AG09309 (cell line): ENCODE results near the gene ARMCX6.

ENCODE experiments used
- DNase-seq: peaks from one replicate; pipeline ENCODE4 v3.0.0-alpha.2; 2010; ENCODE audit warnings: low read depth
- H3K4me3 ChIP-seq: 2 replicates; pipeline ENCODE4 v1.5.1; 2011; ENCODE audit warnings: mild to moderate bottlenecking, low read depth, low read length, moderate library complexity; ENCODE audit not compliant: control insufficient read depth
- CTCF ChIP-seq: IDR thresholded peaks from 2 replicates; pipeline ENCODE4 v1.5.1; 2011; ENCODE audit warnings: mild to moderate bottlenecking, low read depth, low read length, inconsistent platforms; ENCODE audit not compliant: insufficient read depth, control insufficient read depth; ENCODE audit errors: missing control alignments

Gene ARMCX6

GRCh38 chrX:101595739-101596419 lies 21.9 kb downstream of the ARMCX6 start:
- DNase-seq, result peak; percentile 52
- TF ChIP-seq CTCF, result peak; percentile 57
- H3K4me3 ChIP-seq, result no peak overlapping the region
